ENCODE data around the gene BIN1. TPM values are rescaled to one million over a fixed set of nuclear protein-coding genes. Genes with fewer than 3 reads are reported as not detected.
A peak's percentile ranks its signal among the peaks of the same experiment; 100 is the strongest.

Gene BIN1
- total RNA-seq, 1 experiment from 2014 or later, result 58.6 TPM

DNA sequence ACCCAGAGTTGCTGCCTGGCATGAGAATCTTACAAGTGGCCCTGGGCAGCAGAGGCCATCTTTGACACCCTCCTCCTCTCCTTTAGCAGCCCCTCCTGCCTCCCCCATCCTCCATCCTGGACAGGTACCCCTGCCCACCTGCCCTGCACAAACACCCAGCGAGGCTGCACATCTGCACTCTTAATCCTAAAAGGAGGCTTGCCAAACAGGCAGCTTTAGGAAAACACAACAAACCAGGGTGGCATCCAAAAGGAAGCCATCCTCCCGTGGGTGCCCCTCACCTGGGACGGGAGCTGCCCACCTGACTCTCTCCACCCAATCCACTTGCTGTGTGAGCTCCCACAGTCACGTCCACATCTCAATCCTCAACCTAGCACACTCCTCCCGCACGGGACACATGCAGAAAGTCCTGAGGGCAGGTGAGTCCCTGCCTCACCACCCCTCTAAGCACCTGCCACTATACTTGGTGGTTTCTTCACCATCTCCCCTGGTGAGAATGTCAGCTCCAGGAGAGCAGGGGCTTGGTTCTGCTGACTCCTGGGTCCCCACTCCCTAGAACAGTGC lies 5.8 kb downstream of the BIN1 start:
- TF ChIP-seq, protein P1, sequence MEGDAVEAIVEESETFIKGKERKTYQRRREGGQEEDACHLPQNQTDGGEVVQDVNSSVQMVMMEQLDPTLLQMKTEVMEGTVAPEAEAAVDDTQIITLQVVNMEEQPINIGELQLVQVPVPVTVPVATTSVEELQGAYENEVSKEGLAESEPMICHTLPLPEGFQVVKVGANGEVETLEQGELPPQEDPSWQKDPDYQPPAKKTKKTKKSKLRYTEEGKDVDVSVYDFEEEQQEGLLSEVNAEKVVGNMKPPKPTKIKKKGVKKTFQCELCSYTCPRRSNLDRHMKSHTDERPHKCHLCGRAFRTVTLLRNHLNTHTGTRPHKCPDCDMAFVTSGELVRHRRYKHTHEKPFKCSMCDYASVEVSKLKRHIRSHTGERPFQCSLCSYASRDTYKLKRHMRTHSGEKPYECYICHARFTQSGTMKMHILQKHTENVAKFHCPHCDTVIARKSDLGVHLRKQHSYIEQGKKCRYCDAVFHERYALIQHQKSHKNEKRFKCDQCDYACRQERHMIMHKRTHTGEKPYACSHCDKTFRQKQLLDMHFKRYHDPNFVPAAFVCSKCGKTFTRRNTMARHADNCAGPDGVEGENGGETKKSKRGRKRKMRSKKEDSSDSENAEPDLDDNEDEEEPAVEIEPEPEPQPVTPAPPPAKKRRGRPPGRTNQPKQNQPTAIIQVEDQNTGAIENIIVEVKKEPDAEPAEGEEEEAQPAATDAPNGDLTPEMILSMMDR (IDR thresholded peaks at IDR 0.05), result no peak
- TF ChIP-seq POLR2AphosphoS5 (IDR thresholded peaks at IDR 0.05; ENCODE audit: low read depth, low read length) (no peak), SIN3A (IDR thresholded peaks at IDR 0.05; ENCODE audit: borderline replicate concordance, insufficient read depth, low read depth, low read length) (no peak), TCF7L2 (IDR thresholded peaks at IDR 0.05; ENCODE audit: low read depth, low read length) (no peak)
- TF ChIP-seq, protein P2, sequence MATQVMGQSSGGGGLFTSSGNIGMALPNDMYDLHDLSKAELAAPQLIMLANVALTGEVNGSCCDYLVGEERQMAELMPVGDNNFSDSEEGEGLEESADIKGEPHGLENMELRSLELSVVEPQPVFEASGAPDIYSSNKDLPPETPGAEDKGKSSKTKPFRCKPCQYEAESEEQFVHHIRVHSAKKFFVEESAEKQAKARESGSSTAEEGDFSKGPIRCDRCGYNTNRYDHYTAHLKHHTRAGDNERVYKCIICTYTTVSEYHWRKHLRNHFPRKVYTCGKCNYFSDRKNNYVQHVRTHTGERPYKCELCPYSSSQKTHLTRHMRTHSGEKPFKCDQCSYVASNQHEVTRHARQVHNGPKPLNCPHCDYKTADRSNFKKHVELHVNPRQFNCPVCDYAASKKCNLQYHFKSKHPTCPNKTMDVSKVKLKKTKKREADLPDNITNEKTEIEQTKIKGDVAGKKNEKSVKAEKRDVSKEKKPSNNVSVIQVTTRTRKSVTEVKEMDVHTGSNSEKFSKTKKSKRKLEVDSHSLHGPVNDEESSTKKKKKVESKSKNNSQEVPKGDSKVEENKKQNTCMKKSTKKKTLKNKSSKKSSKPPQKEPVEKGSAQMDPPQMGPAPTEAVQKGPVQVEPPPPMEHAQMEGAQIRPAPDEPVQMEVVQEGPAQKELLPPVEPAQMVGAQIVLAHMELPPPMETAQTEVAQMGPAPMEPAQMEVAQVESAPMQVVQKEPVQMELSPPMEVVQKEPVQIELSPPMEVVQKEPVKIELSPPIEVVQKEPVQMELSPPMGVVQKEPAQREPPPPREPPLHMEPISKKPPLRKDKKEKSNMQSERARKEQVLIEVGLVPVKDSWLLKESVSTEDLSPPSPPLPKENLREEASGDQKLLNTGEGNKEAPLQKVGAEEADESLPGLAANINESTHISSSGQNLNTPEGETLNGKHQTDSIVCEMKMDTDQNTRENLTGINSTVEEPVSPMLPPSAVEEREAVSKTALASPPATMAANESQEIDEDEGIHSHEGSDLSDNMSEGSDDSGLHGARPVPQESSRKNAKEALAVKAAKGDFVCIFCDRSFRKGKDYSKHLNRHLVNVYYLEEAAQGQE (IDR thresholded peaks at IDR 0.05; ENCODE audit: insufficient read depth in 1 of 2, low read depth in 2 of 2, low read length in 1 of 2), result no peak
- BruUV-seq (replicated peaks), result no TSS peak
- ChIA-PET CTCF (no interaction called here), POLR2A (no interaction called here)
- Histone ChIP-seq H3K9me3 (ENCODE audit: control insufficient read depth, insufficient read depth, low read depth, low read length) (no peaks in the 10 kb centered on the region), H3K4me1 (ENCODE audit: control insufficient read depth, insufficient read depth, low read length) (peaks cover 30% of the 10 kb centered on the region), H3K4me3 (ENCODE audit: low read depth in 2 of 2, low read length in 2 of 2) (no peak overlapping the region), H3K27me3 (ENCODE audit: control insufficient read depth, insufficient read depth, low read length) (no peaks in the 10 kb centered on the region), H3K36me3 (ENCODE audit: control insufficient read depth, insufficient read depth, low read length) (no peaks in the 10 kb centered on the region), H3K27ac (ENCODE audit: low read length) (peak overlapping the region; percentile 23; the same call in 1 of the 2 replicates)
- intact Hi-C loops (cut with micrococcal nuclease; ENCODE audit: unreplicated experiment) (no loop called here), in situ Hi-C loops (cut with HindIII; ENCODE audit: low pct_unique_long_range_greater_than_20kb, low sequenced_read_pairs) (no loop called here)
- DNase-seq (ENCODE audit: low read depth, low spot score) (no peak), ATAC-seq (no peak)

DNA sequence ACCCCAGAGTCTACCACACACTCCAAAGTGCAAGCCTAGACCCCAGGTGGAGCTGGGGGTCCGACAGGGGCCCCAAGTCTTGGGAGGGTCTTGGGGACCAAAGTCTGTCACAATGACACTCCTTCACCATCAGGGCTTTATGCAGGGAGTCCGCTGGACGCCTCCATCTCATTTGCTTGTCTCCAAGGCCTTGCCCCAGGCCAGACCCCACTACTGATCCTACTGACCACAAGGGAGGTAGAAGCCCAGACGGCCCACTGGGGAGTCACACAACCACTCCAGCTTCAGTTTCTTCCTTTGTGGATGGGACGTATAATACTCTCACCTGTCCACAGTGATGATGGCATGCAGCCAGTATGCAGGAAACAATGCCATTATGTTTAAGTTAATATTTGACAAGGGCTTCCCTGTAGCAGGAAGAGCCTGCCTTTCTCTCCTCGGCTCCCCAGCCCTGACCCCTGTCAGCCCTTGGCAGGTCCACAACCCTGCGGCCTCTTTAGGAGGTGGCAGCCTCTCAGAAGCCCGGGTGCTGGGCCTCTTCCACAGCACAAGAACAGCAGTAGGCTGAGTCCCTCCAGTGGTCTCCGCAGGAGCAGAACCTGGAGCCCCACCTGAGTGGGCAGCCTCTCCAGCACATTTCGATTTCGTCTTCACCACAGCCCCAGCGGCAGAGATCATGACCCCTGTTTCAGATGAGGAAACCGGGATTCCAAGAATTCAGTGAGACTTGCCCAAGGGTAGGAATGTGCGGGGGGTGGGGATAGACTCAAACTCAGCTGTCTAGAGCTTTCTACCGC lies 6.5 kb downstream of the BIN1 start:
- Histone ChIP-seq H3K4me3 (ENCODE audit: low read depth in 2 of 2, low read length in 2 of 2) (no peak overlapping the region), H3K27me3 (ENCODE audit: control insufficient read depth, insufficient read depth, low read length) (no peaks in the 10 kb centered on the region), H3K9me3 (ENCODE audit: control insufficient read depth, insufficient read depth, low read depth, low read length) (no peaks in the 10 kb centered on the region), H3K4me1 (ENCODE audit: control insufficient read depth, insufficient read depth, low read length) (peaks cover 30% of the 10 kb centered on the region), H3K36me3 (ENCODE audit: control insufficient read depth, insufficient read depth, low read length) (no peaks in the 10 kb centered on the region), H3K27ac (ENCODE audit: low read length) (peak overlapping the region; percentile 54; the same call in 1 of the 2 replicates)
- DNase-seq (ENCODE audit: low read depth, low spot score), result no peak
- no peak for ATAC-seq
- ChIA-PET POLR2A (no interaction called here), CTCF (no interaction called here)
- BruUV-seq (replicated peaks), result no TSS peak
- in situ Hi-C loops (cut with HindIII; ENCODE audit: low pct_unique_long_range_greater_than_20kb, low sequenced_read_pairs), result no loop called here
- intact Hi-C loops (cut with micrococcal nuclease; ENCODE audit: unreplicated experiment), result no loop called here
- TF ChIP-seq, protein P1 (IDR thresholded peaks at IDR 0.05), result no peak
- TF ChIP-seq TCF7L2 (IDR thresholded peaks at IDR 0.05; ENCODE audit: low read depth, low read length), result no peak
- TF ChIP-seq POLR2AphosphoS5 (IDR thresholded peaks at IDR 0.05; ENCODE audit: low read depth, low read length), result no peak
- no peak for TF ChIP-seq SIN3A (IDR thresholded peaks at IDR 0.05; ENCODE audit: borderline replicate concordance, insufficient read depth, low read depth, low read length)
- TF ChIP-seq, protein P2 (IDR thresholded peaks at IDR 0.05; ENCODE audit: insufficient read depth in 1 of 2, low read depth in 2 of 2, low read length in 1 of 2), result no peak

All from Panc1 (cell line).